AG04449 (cell line): ENCODE measurements around the gene FKRP.
A peak's percentile ranks its signal among the peaks of the same experiment; 100 is the strongest.

ENCODE experiments used
- CTCF ChIA-PET: fragments of 350-600 bp; formaldehyde crosslinking; extraction: SDS; loops from one replicate; lab custom pipeline; 2021; ENCODE audit warnings: antibody characterized with exemption; lab: Yijun Ruan, JAX
- POLR2A ChIA-PET: fragments of 400-600, 350-600 bp; formaldehyde crosslinking; extraction: SDS; loops from one replicate; lab custom pipeline; 2020; ENCODE audit warnings: antibody characterized with exemption, inconsistent platforms; lab: Yijun Ruan, JAX
- DNase-seq: peaks from one replicate; pipeline ENCODE4 v3.0.0-alpha.2; 2010; ENCODE audit warnings: low read depth, low spot score
- H3K4me3 ChIP-seq: 2 replicates; pipeline ENCODE4 v1.5.1; 2011; ENCODE audit warnings: low read depth, mild to moderate bottlenecking, control low read depth, low read length
- CTCF ChIP-seq: IDR thresholded peaks from one replicate; pipeline ENCODE4 v1.5.1; 2011; ENCODE audit warnings: mild to moderate bottlenecking, moderate library complexity, low read length, control low read depth, inconsistent platforms; ENCODE audit not compliant: insufficient read depth; ENCODE audit errors: missing control alignments

FKRP gene

GRCh38 chr19:46715975-46716671 is 29.7 kb upstream of the FKRP start:
- POLR2A ChIA-PET = no interaction called here

GRCh38 chr19:46716672-46717033 is 29.2 kb upstream of the FKRP start:
- H3K4me3 ChIP-seq = peak overlapping the region; percentile 78
- TF ChIP-seq CTCF = no peak
- ChIA-PET POLR2A (no interaction called here), CTCF (interaction anchor here (4.5 to 5.7 kb wide), 2 partner anchors 12 to 13 kb away, joined by 39 to 116 read pairs; no protein-coding TSS in a partner anchor)
- no peak for DNase-seq

More at GRCh38 chr19:46715975-46716671, 29.7 kb upstream of the FKRP start:
- TF ChIP-seq CTCF = no peak
- no peak for DNase-seq
- CTCF ChIA-PET = interaction anchor here (0.8 to 5.7 kb wide), 6 partner anchors 12 to 124 kb away, joined by 3 to 116 read pairs (median 11); no protein-coding TSS in a partner anchor
- H3K4me3 ChIP-seq = peak overlapping the region; percentile 78

GRCh38 chr19:46717034-46717715 is 28.7 kb upstream of the FKRP start, which contains the start of gene PRKD2:
Gene PRKD2, minus strand, starts transcription at chr19:46717114. Its CDS starts 744 bp downstream, at chr19:46716370.
- no peak for TF ChIP-seq CTCF
- CTCF ChIA-PET = interaction anchor here (4.5 to 5.7 kb wide), 2 partner anchors 12 to 13 kb away, joined by 39 to 116 read pairs; no protein-coding TSS in a partner anchor
- no peak for DNase-seq
- POLR2A ChIA-PET = no interaction called here
- peak within 1 kb of the TSS; percentile 78 for H3K4me3 ChIP-seq

- DNase-seq = no peak
- CTCF ChIA-PET = interaction anchor here (1.0 to 1.1 kb wide), 2 partner anchors 11 to 101 kb away, joined by 3 to 10 read pairs; no protein-coding TSS in a partner anchor
- H3K4me3 ChIP-seq = peak overlapping the region; percentile 78
- POLR2A ChIA-PET = no interaction called here
- no peak for TF ChIP-seq CTCF
These were observed 28.1 kb upstream of the FKRP start for GRCh38 chr19:46717716-46718143.

- H3K4me3 ChIP-seq = no peak overlapping the region; the same call in 1 of the 2 replicates
- no peak for DNase-seq
- ChIA-PET POLR2A (no interaction called here), CTCF (interaction anchor here (1.0 to 1.8 kb wide), 5 partner anchors 10 to 102 kb away, joined by 3 to 11 read pairs (median 4); no protein-coding TSS in a partner anchor)
- no peak for TF ChIP-seq CTCF
These were observed 27.5 kb upstream of the FKRP start for GRCh38 chr19:46718157-46718933.
